ENCODE data around the gene SPSB1.

- TF ChIP-seq CTCF (IDR thresholded peaks at IDR 0.05) (no peak), POLR2A (IDR thresholded peaks at IDR 0.05) (no peak), EP300 (IDR thresholded peaks at IDR 0.05) (no peak)
Measured at GRCh38 chr1:9265968-9266367, 26.7 kb upstream of the SPSB1 start.

All from stomach (tissue), 4 donors.